Right lobe of liver (tissue), 6 donors: ENCODE results near the gene NPEPL1. TPM values are rescaled to one million over a fixed set of nuclear protein-coding genes. Genes with fewer than 3 reads are reported as not detected.
A peak's percentile ranks its signal among the peaks of the same experiment; 100 is the strongest.

Experiments
- ATAC-seq, 4 donors: fragments of 200-7000 bp; cut with Tn5 transposase; one replicate each; pipeline ENCODE4 v1.9.1; 2020; ENCODE audit warnings: mild to moderate bottlenecking in 4 of 4, moderate library complexity in 4 of 4
- DNase-seq, 3 donors: peaks; one replicate each; pipeline ENCODE4 v3.0.0-alpha.2; 2020
- H3K27ac ChIP-seq, 3 donors: fragments of 200-600 bp; one replicate each; pipeline ENCODE4 v1.8.0; 2022
- H3K27me3 ChIP-seq, 2 donors: fragments of 200-600 bp; one replicate each; pipeline ENCODE4 v1.8.0; 2022
- H3K36me3 ChIP-seq, 4 donors: fragments of 200-600 bp; sonication (generic) in 1 of 4; one replicate each; pipeline versions ENCODE4 v1.5.1 to v1.8.0; 2017 to 2022; ENCODE audit warnings: control low read depth in 1 of 4
- H3K4me1 ChIP-seq, 4 donors: fragments of 200-600 bp; sonication (generic) in 1 of 4; one replicate each; pipeline versions ENCODE4 v1.5.1 to v1.8.0; 2017 to 2022; ENCODE audit warnings: control low read depth in 1 of 4
- H3K4me3 ChIP-seq, 3 donors: fragments of 200-600 bp; one replicate each; pipeline ENCODE4 v1.8.0; 2022
- H3K9me3 ChIP-seq, 4 donors: fragments of 200-600 bp; sonication (generic) in 1 of 4; one replicate each; pipeline versions ENCODE4 v1.5.1 to v1.8.0; 2017 to 2022; ENCODE audit warnings: control low read depth in 1 of 4
- CTCF ChIP-seq, 4 donors: fragments of 200-600 bp in 3 of 4; fragments of 450-650 bp in 1 of 4; IDR thresholded peaks; one replicate each; pipeline versions ENCODE4 v1.5.1 to v1.8.0; 2016 to 2022; ENCODE audit warnings: antibody characterized with exemption in 4 of 4, mild to moderate bottlenecking in 2 of 4
- POLR2A ChIP-seq: fragments of 450-650 bp; IDR thresholded peaks from one replicate; pipeline ENCODE4 v1.6.1; 2017; ENCODE audit warnings: antibody characterized with exemption, mild to moderate bottlenecking
- WGBS: methylation state at CpG from one replicate; pipeline ENCODE4 v1.1.6; 2018; ENCODE audit warnings: low coverage, low lambda C conversion rate; ENCODE audit not compliant: insufficient coverage; ENCODE audit errors: missing lambda C conversion rate; 5-methylcytosine and 5-hydroxymethylcytosine counted together
- intact Hi-C, 2 donors: fragments of 100-400 bp; cut with DNase I; formaldehyde crosslinking; loops; one replicate each; pipeline versions ENCODE4 v1.11.2 to v1.14.1; 2022
- total RNA-seq, 6 experiments: library from RNA; depleted of rRNA in 2 of 6; stranded (reverse); fragments of >200 nt in 2 of 6; fragmentation: NEBNext Ultra II Directional in 3 of 6; extraction: Animal tissue kit (Norgen Biotek cat#: 25700) in 3 of 6; gene quantifications; one replicate each; pipeline versions ENCODE4 v1.1.0 to v1.2.4, GENCODE V29; 2016 to 2023
- donor health status: DM: no; HTN: yes; CAD: no.
- donor health status: DM: no; HTN: no; CAD: no.
- donor health status: DM: no; HTN: no; CAD: no.
- donor health status: DM: no; HTN: yes; CAD: no.
- donor health status: DM: no; HTN: yes; CAD: no.

NPEPL1 gene
- total RNA-seq, 6 experiments from 2014 or later: 7.7 to 13.9 (median 10.1) TPM

- Histone ChIP-seq H3K4me1 (no peaks in the 10 kb centered on the region), H3K27ac (no peak overlapping the region), H3K36me3 (no peaks in the 10 kb centered on the region), H3K27me3 (no peaks in the 10 kb centered on the region), H3K9me3 (no peaks in the 10 kb centered on the region), H3K4me3 (no peak overlapping the region)
- no peak for ATAC-seq
- 84% methylated on average over 7 of the region's 11 CpGs for WGBS
- TF ChIP-seq CTCF (IDR thresholded peaks at IDR 0.05) (no peak), POLR2A (no peak)
- DNase-seq: peak in 1 of 3 donors; percentile 20
- intact Hi-C loops: no loop called here
Observed at GRCh38 chr20:58715391-58715800, 22.8 kb downstream of the NPEPL1 start.

GRCh38 chr20:58715801-58716475 lies 23.3 kb downstream of the NPEPL1 start:
- H3K4me1 ChIP-seq: no peaks in the 10 kb centered on the region
- TF ChIP-seq CTCF (IDR thresholded peaks at IDR 0.05): no peak
- TF ChIP-seq POLR2A: no peak
- no peaks in the 10 kb centered on the region for H3K27me3 ChIP-seq
- no peak overlapping the region for H3K4me3 ChIP-seq
- 60% methylated on average over 2 of the region's 18 CpGs for WGBS
- ATAC-seq: no peak
- H3K9me3 ChIP-seq: no peaks in the 10 kb centered on the region
- H3K27ac ChIP-seq: no peak overlapping the region
- DNase-seq: peak in 2 of 3 donors; percentile 38 to 40
- H3K36me3 ChIP-seq: no peaks in the 10 kb centered on the region
- intact Hi-C loops: no loop called here

GRCh38 chr20:58716476-58717277 lies 24.1 kb downstream of the NPEPL1 start:
- DNase-seq (peak in 2 of 3 donors; percentile 42), ATAC-seq (peak in 1 of 4 donors; percentile 4)
- H3K36me3 ChIP-seq: no peaks in the 10 kb centered on the region
- H3K4me3 ChIP-seq: no peak overlapping the region
- TF ChIP-seq CTCF (IDR thresholded peaks at IDR 0.05) (no peak), POLR2A (no peak)
- no peaks in the 10 kb centered on the region for H3K9me3 ChIP-seq
- H3K27ac ChIP-seq: no peak overlapping the region
- 83% methylated on average over 4 of the region's 23 CpGs for WGBS
- no peaks in the 10 kb centered on the region for H3K27me3 ChIP-seq
- intact Hi-C loops: no loop called here
- H3K4me1 ChIP-seq: no peaks in the 10 kb centered on the region

GRCh38 chr20:58717278-58718091 lies 24.9 kb downstream of the NPEPL1 start:
- Histone ChIP-seq H3K4me3 (no peak overlapping the region), H3K27me3 (no peaks in the 10 kb centered on the region), H3K36me3 (no peaks in the 10 kb centered on the region), H3K4me1 (no peaks in the 10 kb centered on the region), H3K9me3 (no peaks in the 10 kb centered on the region), H3K27ac (no peak overlapping the region)
- no peak for TF ChIP-seq CTCF (IDR thresholded peaks at IDR 0.05)
- TF ChIP-seq POLR2A: no peak
- no CpG with 5 or more reads among the region's 23 CpGs for WGBS
- DNase-seq (peak in 2 of 3 donors; percentile 27 to 46), ATAC-seq (no peak)
- intact Hi-C loops: no loop called here
